T follicular helper cell (primary cell): Measurements from ENCODE around the gene ABI1.
"Not testable (repeated sequence)": the region's sequence is repeated elsewhere in the genome, so short reads cannot be mapped to it uniquely, and the experiment has no call there.

ENCODE experiments used
- DNase-seq: peaks from one replicate; pipeline ENCODE4 v3.0.0-alpha.2; 2020; ENCODE audit warnings: low read depth

The ABI1 gene

GRCh38 chr10:26804418-26805393 lies 56.1 kb downstream of the ABI1 start:
- no peak for DNase-seq

DNA sequence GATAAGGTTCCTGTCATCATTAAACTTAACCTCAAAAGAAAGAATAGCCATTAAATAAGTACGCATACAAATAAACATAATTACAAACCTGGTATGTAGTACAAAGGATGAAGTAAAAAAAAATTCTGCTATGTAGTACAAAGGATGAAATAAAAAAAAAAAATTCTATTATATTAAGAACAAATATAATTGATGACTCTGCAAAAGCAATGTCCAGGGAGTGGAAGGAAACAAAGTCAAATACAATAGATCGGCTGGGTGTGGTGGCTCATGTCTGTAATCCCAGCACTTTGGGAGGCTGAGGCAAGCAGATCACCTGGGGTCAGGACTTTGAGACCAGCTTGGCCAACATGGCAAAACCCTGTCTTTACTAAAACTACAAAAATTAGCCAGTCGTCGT lies 56.9 kb downstream of the ABI1 start:
- DNase-seq, result no peak

- DNase-seq, result no peak
Observed at GRCh38 chr10:26802527-26802926, 58.2 kb downstream of the ABI1 start.

GRCh38 chr10:26801831-26802230 lies 58.9 kb downstream of the ABI1 start:
- DNase-seq, result no peak

DNA sequence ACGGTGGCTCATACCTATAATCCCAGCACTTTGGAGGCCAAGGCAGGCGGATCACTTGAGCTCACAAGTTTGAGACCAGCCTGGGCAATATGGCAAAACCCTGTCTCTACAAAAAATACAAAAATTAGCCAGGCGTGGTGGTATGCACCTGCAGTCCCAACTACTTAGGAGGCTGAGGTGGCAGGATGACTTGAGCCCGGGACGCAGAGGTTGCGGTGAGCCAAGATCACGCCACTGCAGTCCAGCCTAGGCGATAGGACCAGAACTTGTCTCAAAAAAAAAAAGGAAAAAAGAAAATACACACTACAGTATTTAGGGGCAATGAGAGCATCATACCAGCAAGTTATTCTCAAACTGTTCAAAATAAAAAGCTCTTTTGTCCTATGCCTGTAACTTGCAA lies 59.5 kb downstream of the ABI1 start:
- no peak for DNase-seq

- DNase-seq, result no peak
Observed at GRCh38 chr10:26800468-26800867, 60.3 kb downstream of the ABI1 start.

GRCh38 chr10:26799342-26799741 lies 61.4 kb downstream of the ABI1 start:
- no peak for DNase-seq

DNA sequence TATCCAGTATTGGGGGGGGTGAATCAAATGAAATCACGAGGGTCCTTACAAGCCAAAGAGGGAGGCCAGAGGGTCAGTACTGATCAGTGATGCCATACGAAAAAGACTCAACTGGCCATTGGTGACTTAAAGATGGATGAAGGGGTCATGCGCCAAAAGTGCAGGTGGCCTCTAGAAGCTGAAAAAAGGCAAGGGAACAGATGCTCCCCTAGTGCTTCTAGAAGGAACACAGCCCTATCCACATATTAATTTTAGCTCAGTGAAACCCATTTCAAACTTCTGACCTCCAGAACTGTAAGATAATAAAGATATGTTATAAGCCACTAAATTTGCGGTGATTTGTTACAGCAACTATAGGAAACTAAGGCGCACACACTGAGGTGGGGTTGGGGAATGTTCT lies 62.5 kb downstream of the ABI1 start:
- no peak for DNase-seq

GRCh38 chr10:26797340-26797739 lies 63.4 kb downstream of the ABI1 start:
- no peak for DNase-seq

DNA sequence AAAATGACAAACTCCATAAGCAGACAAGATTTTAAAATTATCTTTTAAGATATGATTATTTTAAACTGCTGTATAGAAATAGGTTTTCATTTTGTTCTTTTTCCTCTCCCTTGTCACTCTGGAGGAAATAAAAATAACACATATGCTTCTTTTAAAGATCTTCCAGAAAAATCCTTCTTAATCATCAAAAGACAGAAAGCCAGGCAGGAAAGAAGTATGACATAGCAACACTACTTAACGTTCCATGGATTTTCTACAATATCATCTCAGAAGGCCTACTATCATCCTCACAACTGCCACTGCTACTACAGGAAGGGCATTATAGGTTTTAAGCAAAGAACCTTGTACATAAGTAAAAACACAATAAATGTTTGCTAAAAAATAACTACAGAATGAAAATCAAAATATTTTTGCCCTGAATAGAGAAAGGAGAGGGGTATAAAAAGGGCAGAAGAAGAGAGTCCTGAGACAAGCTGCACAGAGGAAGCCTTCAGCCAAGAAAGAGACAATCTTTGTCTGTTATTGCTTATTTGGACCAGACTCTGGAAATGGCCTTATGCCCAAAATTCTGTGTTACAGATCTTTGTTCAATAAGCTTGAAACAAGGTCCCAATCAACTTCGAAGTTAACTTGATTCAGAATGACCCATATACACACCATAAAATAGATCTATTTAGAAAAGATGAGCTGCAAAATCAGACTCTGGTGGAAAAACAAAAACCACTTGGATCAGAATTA lies 67.8 kb downstream of the ABI1 start:
- DNase-seq, result no peak

DNA sequence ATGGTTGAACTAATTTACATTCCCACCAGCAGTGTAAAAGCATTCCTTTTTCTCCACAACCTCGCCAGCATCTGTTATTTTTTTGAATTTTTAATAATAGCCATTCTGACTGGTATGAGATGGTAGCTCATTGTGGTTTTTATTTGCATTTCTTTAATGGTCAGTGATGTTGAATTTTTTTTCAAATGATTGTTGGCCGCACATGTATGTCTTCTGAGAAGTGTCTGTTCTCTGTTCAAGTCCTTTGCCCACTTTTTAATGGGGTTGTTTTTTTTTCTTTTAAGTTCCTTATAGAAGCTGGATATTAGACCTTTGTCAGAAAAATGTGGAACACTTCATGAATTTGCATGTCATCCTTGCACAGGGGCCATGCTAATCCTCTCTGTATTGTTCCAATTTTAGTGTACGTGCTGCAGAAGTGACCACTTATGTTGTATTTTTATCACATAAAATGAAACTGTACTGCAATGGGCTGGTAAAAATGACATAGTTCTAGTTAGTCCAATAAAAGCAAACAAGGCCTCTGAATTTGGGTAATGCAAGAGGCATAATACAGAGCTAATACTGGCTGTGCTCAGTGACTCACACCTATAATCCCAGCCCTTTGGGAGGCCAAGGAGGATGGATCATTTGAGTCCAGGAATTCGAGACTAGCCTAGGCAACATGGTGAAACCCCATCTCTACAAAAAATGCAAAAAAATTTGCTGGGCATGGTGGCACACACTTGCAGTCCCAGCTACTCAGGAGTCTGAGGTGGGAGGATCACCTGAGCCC lies 70.3 kb downstream of the ABI1 start:
- no peak for DNase-seq

DNA sequence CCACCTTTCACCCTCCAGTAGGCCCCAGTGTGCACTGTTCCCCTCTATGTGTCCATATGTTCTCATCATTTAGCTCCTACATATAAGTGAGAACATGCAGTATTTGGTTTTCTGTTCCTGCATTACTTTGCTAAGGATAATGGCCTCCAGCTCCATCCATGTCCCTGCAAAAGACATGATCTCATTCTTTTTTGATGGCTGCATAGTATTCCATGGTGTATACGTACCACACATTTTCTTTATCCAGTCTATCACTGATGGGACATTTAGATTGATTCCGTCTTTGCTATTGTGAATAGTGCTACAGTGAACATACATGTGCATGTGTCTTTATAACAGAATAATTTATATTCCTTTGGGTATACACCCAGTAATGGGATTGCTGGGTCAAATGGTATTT lies 71.0 kb downstream of the ABI1 start:
- not testable (repeated sequence) for DNase-seq

GRCh38 chr10:26787362-26787761 lies 73.4 kb downstream of the ABI1 start:
- no peak for DNase-seq

DNA sequence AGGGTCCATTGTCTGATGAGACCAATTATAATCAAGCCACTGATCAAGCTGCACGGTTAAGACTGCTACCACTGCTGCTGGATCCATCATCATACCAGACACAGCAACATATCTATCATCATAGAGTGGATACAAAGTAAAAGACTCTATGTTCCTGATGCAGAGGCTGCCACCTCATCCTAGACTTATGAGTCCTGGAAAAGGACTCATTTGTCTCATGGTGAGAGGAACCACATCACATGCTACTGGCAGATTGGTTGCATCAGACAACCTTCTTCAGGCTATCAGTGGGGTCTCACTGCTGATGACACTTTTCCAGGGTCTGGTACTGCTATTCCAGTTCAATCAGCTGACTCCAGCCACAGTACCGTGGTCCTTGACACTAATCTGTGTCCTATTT lies 79.0 kb downstream of the ABI1 start:
- no peak for DNase-seq

- DNase-seq, result no peak
Observed at GRCh38 chr10:26780793-26781601, 79.8 kb downstream of the ABI1 start.

DNA sequence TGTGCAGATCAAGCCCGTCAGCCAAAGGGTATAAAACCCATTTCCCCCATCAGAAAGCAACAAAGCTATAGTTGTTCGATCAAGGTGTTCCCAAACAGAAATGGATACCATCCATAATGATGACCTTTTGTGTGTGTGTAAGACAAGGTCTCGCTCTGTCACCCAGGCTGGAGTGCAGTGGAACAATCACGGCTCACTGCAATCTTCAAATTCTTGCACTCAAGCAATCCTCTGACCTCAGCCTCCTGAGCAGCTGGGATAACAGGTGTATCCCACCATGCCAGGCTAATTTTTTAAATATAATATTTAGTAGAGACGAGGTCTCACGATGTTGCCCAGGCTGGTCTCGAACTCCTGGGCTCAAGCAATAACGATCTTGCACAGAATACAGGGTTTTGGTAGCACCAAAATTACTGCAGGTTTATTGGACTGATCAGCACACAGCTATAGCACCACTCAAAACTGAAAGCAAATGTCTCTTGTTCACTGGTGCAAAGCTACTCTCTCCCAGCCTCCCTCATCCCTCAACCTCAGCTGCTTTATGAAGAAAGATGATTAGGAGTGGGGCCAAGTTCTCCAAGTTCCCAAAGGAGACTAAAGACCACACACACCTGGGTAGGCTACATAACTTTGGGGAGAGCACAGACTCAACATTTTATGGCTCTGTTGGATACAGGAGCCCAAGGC lies 80.5 kb downstream of the ABI1 start:
- DNase-seq, result no peak

GRCh38 chr10:26779176-26779860 lies 81.4 kb downstream of the ABI1 start:
- no peak for DNase-seq

GRCh38 chr10:26777686-26778085 lies 83.1 kb downstream of the ABI1 start:
- DNase-seq, result no peak

DNA sequence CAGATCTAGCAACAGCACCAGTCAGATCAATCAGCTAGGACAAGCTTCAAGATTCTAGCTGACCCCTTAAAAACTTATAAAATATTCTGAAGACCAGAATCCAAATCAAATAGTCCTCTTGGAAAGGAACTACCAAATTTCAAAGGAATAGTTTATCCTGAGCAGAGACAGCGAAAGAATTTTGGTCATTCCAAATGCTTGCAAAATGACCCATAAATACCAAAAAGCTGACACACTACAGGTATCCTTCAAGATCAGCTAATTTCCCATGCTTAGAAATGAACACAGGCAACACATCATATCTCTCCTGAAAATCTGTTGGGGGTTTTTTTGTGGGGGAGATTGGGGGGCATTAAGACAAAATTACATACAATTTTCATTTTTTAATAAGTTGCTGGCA lies 84.5 kb downstream of the ABI1 start:
- no peak for DNase-seq

DNA sequence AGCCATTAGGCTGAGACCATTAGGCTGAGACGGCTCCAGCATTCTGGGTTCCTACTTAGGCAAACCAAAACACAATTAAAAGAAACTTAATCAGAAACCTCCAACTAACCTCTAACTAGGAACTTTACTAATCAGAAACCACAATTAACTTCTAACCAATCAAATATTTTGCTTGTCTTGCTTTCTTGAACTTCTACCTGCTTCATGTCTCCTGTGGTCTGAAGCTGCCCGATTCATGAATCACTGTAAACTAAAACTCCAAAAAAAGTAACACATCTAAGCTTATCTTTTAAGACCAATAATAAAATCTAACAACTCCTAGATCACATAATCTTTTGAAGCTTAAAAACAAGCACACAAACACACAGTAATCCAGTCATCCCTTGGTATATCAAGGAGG lies 87.1 kb downstream of the ABI1 start:
- no peak for DNase-seq
